Thyroid gland (tissue), 4 donors: ENCODE results near the gene COL7A1. TPM values are rescaled to one million over a fixed set of nuclear protein-coding genes. Genes with fewer than 3 reads are reported as not detected.

Experiments used
- DNase-seq, 2 donors: peaks; one replicate each; pipeline ENCODE4 v3.0.0-alpha.2; 2019
- H3K27ac ChIP-seq, 3 donors: fragments of 200-600 bp; sonication (generic); 1 replicate in 2 of 3; 2 replicates in 1 of 3; pipeline ENCODE4 v1.5.1; 2016 to 2019; ENCODE audit warnings: mild to moderate bottlenecking in 1 of 3, moderate library complexity in 1 of 3
- H3K27me3 ChIP-seq: fragments of 200-600 bp; sonication (generic); one replicate; pipeline ENCODE4 v1.5.1; 2019
- H3K36me3 ChIP-seq, 2 donors: fragments of 200-600 bp; sonication (generic); one replicate each; pipeline ENCODE4 v1.5.1; 2016 to 2019
- H3K4me1 ChIP-seq, 2 donors: fragments of 200-600 bp; sonication (generic); one replicate each; pipeline ENCODE4 v1.5.1; 2017 to 2019
- H3K4me3 ChIP-seq, 3 donors: fragments of 200-600 bp; sonication (generic); replicated peaks in 1 of 3; 1 replicate in 2 of 3; 2 replicates in 1 of 3; pipeline ENCODE4 v1.5.1; 2016; ENCODE audit warnings: mild to moderate bottlenecking in 1 of 3
- H3K9me3 ChIP-seq: fragments of 200-600 bp; sonication (generic); one replicate; pipeline ENCODE4 v1.5.1; 2017
- CTCF ChIP-seq, 6 experiments: fragments of 200-600 bp in 3 of 6; fragments of 450-650 bp in 3 of 6; sonication (generic) in 3 of 6; IDR thresholded peaks; one replicate each; pipeline ENCODE4 v1.5.1; 2016 to 2019; ENCODE audit warnings: antibody characterized with exemption in 6 of 6, mild to moderate bottlenecking in 2 of 6, inconsistent platforms in 1 of 6, moderate library complexity in 1 of 6
- POLR2A ChIP-seq, 2 donors: fragments of 450-650 bp; IDR thresholded peaks; one replicate each; pipeline ENCODE4 v1.6.1; 2017; ENCODE audit warnings: antibody characterized with exemption in 2 of 2, mild to moderate bottlenecking in 2 of 2, moderate library complexity in 1 of 2
- WGBS, 2 donors: methylation state at CpG; one replicate each; pipeline ENCODE4 v1.1.5; 2017; 5-methylcytosine and 5-hydroxymethylcytosine counted together
- intact Hi-C: fragments of 100-400 bp; cut with DNase I; formaldehyde crosslinking; loops from one replicate; pipeline ENCODE4 v1.15.1; 2023
- total RNA-seq, 4 donors: library from RNA; depleted of rRNA; stranded (reverse); fragments of >200 nt; gene quantifications; one replicate each; pipeline ENCODE4 v1.2.3, GENCODE V29; 2016

Gene COL7A1
- total RNA-seq = 1 to 10 TPM in 1 of 4 donors, under 1 TPM in 3; 0.34 to 1.0 (median 0.80) TPM

DNA sequence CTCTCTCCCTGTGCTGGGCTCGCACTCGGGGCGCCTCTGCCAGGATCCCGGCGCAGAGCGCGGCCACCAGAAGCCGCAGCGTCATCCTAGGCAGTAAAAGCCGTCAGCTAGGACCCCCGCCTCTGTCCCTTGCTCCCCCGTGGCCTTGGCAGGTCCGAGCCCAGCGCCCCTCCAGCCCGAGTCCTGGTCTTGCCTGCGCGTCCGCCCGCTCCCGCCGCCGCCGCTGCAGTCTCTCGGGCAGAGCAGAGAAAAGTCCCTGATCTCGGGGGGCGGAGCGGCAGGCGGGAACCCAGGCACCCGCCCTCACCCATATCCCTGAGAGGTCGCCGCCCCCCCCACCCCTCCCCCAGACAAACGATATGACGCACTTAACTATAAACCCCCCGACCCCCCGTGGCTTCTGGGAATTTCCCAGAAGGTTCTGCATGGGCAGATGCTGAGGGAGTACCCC is at the start of gene COL7A1:
COL7A1 (minus strand) TSS at position 255 of the 451 bp plus-strand sequence; CDS start at position 85, 170 bp downstream.
- Histone ChIP-seq H3K9me3 (no peaks in the 10 kb centered on the region), H3K4me1 (peaks cover 5 to 12% of the 10 kb centered on the region in 2 donors), H3K36me3 (peaks cover 20 to 25% of the 10 kb centered on the region in 2 donors), H3K4me3 (no peak within 1 kb of the TSS), H3K27me3 (no peaks in the 10 kb centered on the region), H3K27ac (no peak within 1 kb of the TSS)
- DNase-seq = peak in 1 of 2 donors; percentile 5
- 1% methylated on average over 13 of the region's 35 CpGs; no CpG with 5 or more reads in 1 of the 2 donors for WGBS, 2 donors
- TF ChIP-seq POLR2A (IDR thresholded peaks at IDR 0.05) = no peak
- no peak for TF ChIP-seq CTCF (IDR thresholded peaks at IDR 0.05)
- intact Hi-C loops = no loop called here

DNA sequence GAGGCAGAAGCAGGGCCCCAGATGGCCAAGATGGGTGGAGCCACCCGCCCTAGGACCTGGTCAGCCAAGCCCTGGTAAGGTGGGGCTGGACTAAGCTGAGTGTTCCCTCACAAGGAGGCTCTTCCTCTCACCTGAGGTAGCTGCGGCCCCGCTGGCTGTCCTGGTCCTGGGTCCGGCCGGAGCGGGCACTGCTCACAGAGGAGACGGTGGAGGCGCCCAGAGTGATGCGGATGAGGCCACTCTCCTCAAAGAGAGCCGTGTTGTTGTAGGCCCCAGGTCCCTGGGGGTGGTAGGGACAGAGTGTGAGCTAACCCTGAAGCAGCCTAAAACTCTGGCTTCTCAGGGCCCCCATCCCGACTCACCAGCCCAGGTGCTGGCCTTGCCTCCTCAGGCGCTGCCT is 47.5 kb upstream of the COL7A1 start:
- Histone ChIP-seq H3K4me3 (no peak overlapping the region), H3K27me3 (no peaks in the 10 kb centered on the region), H3K9me3 (no peaks in the 10 kb centered on the region), H3K4me1 (no peaks in the 10 kb centered on the region), H3K36me3 (no peaks in the 10 kb centered on the region), H3K27ac (no peak overlapping the region)
- intact Hi-C loops = no loop called here
- no peak for TF ChIP-seq CTCF (IDR thresholded peaks at IDR 0.05)
- TF ChIP-seq POLR2A (IDR thresholded peaks at IDR 0.05) = no peak
- 88 to 92% methylated on average over 11 to 12 of the region's 12 CpGs for WGBS, 2 donors
- no peak for DNase-seq

GRCh38 chr3:48641396-48641795 is 46.3 kb upstream of the COL7A1 start:
- intact Hi-C loops = no loop called here
- Histone ChIP-seq H3K27me3 (no peaks in the 10 kb centered on the region), H3K4me3 (no peak overlapping the region), H3K9me3 (no peaks in the 10 kb centered on the region), H3K4me1 (peaks cover 0 to 1% of the 10 kb centered on the region in 2 donors), H3K36me3 (no peaks in the 10 kb centered on the region), H3K27ac (no peak overlapping the region)
- WGBS, 2 donors = 93% methylated on average over 1 to 3 of the region's 3 CpGs
- DNase-seq = no peak
- TF ChIP-seq POLR2A (IDR thresholded peaks at IDR 0.05) (no peak), CTCF (IDR thresholded peaks at IDR 0.05) (no peak)

DNA sequence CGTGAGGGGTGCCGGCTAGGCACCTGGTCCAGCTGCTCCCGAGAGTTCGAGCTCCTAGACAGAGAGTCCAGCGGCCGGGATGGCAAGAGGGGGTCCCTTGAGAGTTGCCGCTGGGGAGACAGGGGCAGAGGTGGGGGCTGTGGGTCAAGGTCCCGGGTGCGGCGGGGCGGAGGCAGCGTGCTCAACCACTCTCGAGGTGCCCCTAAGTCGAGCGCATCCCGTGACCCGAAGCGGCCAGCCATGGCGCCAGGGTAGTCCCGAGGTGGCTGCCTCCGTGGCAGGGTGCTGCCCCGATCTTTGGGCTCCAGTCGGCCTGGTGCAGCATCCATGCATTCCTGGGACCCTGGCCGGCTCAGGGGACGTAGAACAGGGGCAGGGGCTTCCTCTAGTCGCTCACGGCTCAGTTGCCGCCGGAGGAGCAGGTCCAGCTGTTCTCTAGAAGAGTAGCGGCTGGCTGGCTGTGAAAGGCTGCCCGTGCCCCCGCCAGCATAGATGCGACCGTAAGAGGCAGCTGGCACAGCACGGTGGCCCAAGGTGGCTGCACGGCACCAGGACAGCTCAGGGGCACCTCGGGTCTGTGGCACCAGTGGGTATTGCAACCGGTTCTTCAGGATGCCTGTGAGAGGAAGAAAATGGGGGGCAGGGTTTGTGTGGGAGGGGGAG is 44.9 kb upstream of the COL7A1 start:
- 89 to 93% methylated on average over 21 to 28 of the region's 38 CpGs for WGBS, 2 donors
- intact Hi-C loops = no loop called here
- no peaks in the 10 kb centered on the region for H3K27me3 ChIP-seq

More for the DNA sequence above, 44.9 kb upstream of the COL7A1 start:
- H3K4me3 ChIP-seq = no peak overlapping the region
- H3K27ac ChIP-seq = no peak overlapping the region
- no peak for DNase-seq
- TF ChIP-seq CTCF (IDR thresholded peaks at IDR 0.05) (no peak), POLR2A (IDR thresholded peaks at IDR 0.05) (no peak)
- H3K36me3 ChIP-seq = no peaks in the 10 kb centered on the region
- no peaks in the 10 kb centered on the region for H3K9me3 ChIP-seq
- H3K4me1 ChIP-seq = peaks cover 5 to 6% of the 10 kb centered on the region in 2 donors
